HCEC 1CT (cell line): ENCODE measurements around the gene TMEM132C.

Experiments used
- DNase-seq: peaks from one replicate; pipeline ENCODE4 v3.0.0-alpha.2; 2017

The TMEM132C gene

GRCh38 chr12:128509170-128509569, 242.2 kb downstream of the TMEM132C start:
- no peak for DNase-seq

DNA sequence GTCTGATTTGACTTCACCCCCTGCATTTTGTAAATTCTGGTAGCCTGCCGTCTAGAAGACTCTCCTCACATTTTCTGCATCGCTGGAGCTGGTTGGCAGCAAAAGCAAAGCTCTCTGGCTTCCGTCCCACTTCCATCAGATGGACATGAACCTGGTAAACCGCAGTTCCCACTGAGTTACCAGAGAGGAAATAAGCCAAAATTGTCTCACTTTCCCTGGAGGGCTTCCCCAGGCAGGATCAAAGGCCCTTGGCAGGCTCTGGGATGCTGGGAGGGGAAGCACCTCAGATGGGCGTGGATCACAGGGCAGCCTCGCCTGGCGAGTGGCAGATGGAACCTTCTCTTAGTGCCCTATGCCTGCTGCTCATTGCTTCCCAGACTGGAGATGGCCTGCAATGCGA, 243.5 kb downstream of the TMEM132C start:
- DNase-seq = no peak

- DNase-seq = no peak
Observed at GRCh38 chr12:128513331-128513730, 246.4 kb downstream of the TMEM132C start.

DNA sequence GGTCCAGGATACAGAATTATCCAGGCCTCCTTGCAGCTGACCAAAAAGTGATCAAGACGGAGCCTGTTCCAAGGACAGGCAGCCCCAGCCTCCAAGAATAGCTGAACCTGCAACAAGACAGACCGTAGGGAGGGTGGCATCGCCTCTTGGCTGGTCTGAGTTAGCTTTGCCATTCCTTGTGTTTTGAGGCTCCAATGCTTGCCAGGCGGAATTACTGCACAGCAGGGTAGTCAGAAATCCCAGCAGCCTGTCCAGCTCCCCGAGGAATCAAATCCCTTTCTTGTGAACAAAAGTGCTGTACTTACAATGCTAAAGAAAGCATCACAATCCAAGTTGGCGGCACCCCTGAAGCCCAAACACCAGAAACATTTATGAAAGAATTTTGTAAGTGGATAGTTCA, 246.9 kb downstream of the TMEM132C start:
- no peak for DNase-seq

GRCh38 chr12:128518644-128519043, 251.7 kb downstream of the TMEM132C start:
- DNase-seq = no peak

DNA sequence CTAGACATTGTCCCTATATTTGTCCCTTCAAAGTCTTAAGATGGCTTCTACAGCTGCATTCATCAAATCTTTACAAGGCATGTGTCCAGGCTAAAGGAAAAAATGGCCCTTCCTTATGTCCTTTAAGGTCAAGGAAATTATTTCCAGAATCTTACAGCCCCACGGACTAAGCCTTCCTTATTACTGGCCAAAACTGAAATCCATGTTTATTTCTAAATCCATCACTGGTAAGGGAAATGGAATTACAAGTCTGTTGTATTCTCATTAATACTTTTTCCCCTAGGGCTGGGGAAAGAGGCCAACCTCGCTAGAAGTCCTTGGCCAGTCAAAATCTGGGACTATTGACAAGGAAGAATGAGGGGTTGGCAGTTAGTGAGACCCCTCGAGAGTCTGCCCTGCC, 252.5 kb downstream of the TMEM132C start:
- DNase-seq = no peak

DNA sequence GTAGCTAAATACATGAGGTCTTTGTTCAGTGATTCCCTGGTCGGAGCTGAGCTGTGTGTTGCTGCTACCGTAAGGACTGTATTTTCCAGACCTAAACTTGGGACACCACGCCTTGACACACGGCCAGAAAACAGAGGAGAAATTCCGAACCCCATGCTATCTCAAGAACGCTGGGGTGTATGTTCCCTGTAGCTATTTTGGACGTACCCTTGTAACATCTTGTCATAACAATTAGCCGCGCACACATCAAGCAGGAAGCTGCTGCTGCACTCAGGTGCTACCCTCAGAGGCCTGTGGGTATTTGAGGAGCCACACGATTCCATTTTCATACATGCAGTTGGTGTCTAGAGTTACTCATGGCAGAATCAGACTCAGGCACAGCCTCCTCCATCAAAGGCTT, 255.0 kb downstream of the TMEM132C start:
- DNase-seq = no peak

- no peak for DNase-seq
Observed at GRCh38 chr12:128524439-128524838, 257.5 kb downstream of the TMEM132C start.

- DNase-seq = no peak
Observed at GRCh38 chr12:128531170-128531569, 264.2 kb downstream of the TMEM132C start.

GRCh38 chr12:128534906-128535305, 267.9 kb downstream of the TMEM132C start:
- DNase-seq = no peak

GRCh38 chr12:128536810-128537209, 269.8 kb downstream of the TMEM132C start:
- DNase-seq = no peak

DNA sequence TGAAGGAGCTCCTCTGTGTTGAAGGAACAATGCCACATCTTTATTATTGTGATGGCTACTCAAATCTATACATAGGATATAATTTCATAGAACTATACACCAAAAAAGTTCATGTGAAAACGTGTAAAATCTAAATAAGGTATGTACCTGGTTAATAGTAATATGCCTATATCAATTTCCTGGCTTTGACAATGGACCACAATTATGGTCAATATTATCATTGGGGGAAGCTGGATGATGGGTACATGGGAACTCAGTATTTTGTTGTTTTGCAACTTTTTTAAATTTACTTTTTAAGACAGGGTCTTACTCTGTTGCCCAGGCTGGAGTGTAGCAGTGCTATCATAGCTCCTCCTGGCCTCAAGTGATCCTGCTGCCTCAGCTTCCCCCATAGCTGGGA, 270.7 kb downstream of the TMEM132C start:
- DNase-seq = no peak

DNA sequence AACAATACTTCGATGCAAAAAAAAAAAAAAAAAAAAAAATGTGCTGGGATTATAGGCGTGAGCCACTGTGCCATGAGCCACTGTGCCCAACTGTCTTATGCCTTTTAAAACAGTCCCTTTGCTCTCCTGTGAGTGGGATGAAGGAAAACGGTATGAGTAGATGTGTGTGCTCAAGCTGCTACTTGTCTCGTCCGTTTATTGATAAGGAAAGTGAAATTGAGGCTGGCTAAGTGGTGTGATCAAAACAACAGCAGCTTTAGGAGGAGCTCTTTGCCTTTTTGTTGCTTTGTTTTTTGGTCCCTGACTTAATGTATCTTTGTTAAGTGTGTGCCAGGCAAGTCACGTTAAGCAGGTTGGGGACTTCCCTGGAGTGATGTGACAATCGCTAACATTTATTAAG, 275.9 kb downstream of the TMEM132C start:
- no peak for DNase-seq

DNA sequence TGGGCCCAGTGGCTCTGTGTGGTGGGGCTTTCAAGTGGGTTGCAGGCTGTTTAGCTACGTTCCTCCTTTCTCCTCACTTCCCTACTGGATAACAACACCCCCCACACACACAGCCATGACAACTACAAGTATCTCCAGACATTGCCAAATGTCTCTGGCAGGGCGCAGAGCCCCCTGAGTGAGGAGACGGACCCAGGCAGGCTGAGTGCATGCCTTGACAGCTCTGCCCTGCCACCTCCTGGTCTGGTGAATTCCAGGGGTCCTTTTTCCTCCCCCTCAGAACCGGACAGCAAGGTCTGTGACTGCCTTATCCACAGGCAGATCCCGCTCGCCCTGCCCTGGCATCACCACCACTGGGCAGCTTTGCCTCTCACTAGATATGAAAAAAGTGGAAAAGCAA, 276.5 kb downstream of the TMEM132C start:
- DNase-seq = no peak

DNA sequence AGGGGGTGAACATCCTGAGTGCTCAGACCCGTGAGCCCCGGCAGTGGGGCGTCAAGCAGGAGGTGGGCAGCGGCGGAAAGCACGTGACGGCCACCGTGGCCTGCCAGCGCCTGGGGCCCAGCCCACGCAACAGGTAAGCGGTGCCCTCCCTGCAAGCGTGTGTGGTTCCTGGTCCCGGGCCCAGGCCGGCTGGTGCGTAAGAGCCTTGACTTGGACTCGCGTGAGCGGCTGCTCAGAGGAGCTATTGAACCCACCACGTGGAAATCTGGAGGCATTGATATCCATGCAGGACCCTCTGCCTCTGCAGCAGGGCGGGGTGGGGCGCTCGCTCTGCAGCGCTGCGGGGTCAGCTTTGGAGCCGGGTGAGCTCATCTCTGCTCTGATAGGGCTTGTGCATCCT, 277.0 kb downstream of the TMEM132C start:
- no peak for DNase-seq

DNA sequence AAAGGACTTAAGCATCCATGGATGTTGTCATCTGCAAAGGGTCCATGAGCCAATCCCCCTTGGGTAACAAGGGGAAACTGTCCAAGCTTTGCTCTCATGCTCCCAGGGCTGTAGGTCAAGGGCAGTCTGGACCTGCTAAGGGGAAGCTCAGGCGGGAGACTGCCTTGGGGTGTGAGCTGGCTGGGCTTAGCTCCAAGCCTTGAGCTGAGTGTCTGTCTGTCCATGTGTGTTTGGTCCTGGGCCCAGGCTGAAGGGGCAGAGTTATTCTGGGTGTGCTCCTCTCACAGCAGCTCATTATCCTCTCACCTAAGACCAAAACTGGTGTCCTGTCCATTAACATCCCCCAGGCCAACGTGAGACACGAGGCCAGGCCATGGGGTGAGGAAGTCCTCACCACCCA, 282.0 kb downstream of the TMEM132C start:
- no peak for DNase-seq

GRCh38 chr12:128549601-128550218, 282.7 kb downstream of the TMEM132C start:
- DNase-seq = no peak

DNA sequence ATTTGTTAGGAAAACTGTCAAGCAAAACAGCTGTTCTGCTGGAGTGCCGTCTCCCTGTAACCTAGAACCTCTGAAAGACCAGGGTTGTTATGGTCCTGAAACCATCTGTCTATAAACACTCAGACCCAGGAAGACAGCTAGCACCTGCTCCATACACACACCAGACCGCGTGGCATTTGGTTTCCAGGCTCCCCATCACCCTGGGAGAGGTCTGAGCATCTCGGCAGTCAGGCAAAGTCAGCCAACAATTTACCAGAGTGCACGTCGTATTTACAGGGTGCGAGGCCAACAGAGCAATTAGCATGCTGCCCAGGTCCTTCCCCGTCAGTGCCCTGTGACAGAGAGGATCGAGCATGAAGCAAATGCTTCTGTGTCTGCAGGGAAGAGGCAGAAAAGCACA, 284.3 kb downstream of the TMEM132C start:
- no peak for DNase-seq

- no peak for DNase-seq
Observed at GRCh38 chr12:128554546-128555304, 287.8 kb downstream of the TMEM132C start.

DNA sequence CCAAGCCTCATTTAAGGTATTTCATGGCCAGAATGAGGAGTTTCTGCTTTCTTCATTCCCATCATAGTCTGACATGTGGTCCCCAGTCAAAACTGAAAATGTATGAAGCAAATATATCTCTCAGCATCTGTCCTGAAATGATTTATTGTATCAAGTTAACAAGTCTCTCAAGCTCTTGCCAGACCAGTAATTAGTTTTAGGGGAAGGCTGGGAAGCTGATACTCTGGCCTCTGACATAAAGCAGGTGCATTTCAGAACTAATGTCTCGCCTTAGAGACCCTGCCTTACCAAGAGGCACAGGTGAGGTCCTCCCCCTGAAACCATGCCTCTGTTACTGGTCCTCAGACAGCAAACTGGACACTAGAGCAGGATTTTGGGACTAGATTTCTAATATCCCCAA, 290.3 kb downstream of the TMEM132C start:
- DNase-seq = no peak

GRCh38 chr12:128564956-128565355, 298.0 kb downstream of the TMEM132C start:
- no peak for DNase-seq

GRCh38 chr12:128567730-128568129, 300.8 kb downstream of the TMEM132C start:
- DNase-seq = no peak

DNA sequence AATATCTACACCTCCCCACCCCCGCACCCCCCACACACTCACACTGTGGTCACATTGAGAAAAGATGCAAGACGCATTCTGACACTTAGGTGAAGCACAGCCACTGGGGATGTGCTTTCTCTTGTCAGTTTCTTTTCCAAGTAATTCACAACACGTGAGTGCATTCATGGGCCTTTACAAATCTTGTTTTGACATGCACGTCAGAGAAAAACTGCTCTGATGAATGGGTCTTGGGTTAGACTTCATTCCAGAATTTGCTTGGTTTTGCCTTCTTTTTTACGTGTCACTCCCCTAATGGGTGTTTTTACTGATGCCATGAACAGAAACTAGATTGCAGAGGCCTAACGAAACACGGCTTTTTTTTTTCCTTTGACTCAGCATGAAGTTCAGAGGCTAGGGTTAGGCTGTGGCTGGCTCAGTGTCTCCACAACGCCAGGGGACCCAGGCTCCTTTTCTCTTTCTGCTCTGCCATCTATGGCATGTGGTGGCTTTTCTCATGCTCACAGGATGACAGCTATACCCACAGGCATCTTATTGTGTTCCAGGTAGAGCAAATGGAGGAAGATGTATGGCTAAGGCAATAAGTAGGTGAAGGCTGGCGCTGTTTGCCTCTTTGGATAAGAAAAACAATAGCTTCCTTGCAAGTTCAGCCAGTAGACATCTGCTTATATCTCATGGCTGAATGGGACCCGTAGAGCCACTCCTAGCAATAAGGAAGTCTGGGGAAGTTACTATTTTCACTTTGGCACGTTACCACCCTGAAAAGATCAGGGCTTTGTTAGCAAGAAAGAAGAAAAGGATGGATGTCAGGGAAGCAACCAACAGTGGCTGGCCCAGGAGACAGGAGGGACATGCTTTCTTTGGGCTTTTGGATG, 303.5 kb downstream of the TMEM132C start:
- DNase-seq = no peak
